Stimulated activated CD4-positive, alpha-beta T cell treated with anti-CD3 and anti-CD28 coated beads, Interleukin-15, amount 100 ng/mL, for 24 hours (primary cell): ENCODE results near the gene SLAMF9.

Experiments
- DNase-seq: peaks from one replicate; pipeline ENCODE4 v3.0.0-alpha.2; 2020

SLAMF9 gene

DNA sequence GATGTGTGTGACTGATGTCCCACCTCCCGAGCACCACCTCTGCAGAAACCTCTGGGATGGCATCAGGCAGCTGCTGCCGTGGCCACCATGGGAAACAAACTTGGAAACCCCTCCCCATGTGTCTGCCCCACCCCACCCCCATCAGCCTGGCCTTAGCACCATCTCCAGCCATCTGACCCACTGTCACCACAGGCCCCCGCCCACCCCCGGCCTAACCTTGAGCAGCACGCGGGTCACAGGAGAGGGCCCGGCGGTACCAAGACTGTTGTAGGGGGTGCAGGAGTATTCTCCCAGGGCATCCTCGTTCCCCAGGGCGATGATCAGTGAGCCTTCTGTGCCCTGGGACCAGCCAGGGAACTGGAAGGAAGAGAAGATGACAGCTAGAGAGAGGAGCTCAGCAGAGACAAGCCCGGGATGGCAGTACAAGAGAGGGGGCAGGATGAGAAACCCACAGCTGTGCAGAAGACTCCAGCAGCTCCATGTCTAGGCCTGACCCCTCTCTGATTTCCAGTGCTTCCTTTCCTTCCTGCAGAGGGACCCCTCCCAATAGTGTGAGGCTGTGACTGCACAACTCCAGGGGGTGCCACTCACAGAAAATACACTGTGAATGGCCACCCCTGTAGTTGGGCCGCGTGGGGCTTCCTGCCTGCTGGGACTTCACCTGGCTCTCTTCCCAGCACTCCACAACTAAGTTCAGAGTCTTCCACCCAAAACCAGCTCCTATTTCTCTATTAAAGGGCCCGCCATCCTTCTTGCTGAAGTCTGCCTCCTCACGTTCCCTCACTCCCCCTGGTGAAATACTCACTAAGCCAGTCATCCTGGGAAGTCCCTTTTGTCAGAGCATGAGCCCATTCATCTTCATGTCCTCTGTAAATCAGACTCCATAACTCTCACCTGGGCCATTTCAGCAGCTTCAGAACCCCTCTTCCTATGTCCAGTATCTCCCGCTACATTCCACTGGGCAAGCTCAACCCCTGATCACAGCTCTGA is 21.4 kb downstream of the SLAMF9 start:
- DNase-seq, result no peak

DNA sequence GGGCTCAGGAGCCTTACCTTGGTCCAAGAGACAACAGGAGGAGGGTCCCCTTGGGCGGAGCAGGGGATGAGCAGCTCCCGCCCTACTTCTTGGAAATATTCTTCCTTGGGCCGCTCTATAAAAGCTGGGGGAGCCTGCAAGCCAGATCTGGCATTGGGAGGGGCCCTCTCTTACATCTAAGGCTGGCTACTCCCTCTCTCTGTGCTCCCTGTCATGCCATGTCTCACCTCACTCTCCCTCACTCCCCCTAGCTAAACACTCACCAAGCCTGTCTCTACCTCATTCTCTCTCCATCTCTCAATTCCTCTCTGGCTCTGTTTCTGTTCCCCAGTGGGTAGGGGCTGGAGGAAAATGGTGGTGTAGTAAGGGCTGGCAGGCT is 22.3 kb downstream of the SLAMF9 start:
- DNase-seq, result no peak

- no peak for DNase-seq
These were observed 22.8 kb downstream of the SLAMF9 start for GRCh38 chr1:159931101-159931794.

DNA sequence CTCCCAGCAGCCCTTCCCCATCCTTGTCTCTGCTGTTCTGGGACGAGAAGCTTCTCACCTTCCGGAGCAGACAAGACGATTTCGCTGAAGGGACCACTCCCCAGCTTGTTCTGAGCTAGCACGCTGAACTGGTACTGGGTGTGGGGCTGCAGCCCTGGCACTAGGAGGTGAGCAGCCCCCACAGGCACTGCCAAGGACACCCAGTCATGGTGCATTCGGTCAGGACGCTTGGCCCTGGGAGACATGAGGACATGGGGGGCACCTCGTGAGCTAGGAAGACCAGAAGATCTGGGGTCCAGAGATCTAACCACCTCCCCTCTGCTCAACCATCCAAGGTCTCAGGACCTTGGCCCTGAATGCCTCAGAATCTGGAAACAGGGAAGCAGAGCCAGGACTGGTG is 23.4 kb downstream of the SLAMF9 start:
- no peak for DNase-seq

- DNase-seq, result no peak
These were observed 23.8 kb downstream of the SLAMF9 start for GRCh38 chr1:159930216-159930615.

- DNase-seq, result no peak
These were observed 24.6 kb downstream of the SLAMF9 start for GRCh38 chr1:159929155-159930051.

GRCh38 chr1:159928491-159929050 is 25.5 kb downstream of the SLAMF9 start:
- no peak for DNase-seq

- DNase-seq, result no peak
These were observed 26.1 kb downstream of the SLAMF9 start for GRCh38 chr1:159927849-159928431.

DNA sequence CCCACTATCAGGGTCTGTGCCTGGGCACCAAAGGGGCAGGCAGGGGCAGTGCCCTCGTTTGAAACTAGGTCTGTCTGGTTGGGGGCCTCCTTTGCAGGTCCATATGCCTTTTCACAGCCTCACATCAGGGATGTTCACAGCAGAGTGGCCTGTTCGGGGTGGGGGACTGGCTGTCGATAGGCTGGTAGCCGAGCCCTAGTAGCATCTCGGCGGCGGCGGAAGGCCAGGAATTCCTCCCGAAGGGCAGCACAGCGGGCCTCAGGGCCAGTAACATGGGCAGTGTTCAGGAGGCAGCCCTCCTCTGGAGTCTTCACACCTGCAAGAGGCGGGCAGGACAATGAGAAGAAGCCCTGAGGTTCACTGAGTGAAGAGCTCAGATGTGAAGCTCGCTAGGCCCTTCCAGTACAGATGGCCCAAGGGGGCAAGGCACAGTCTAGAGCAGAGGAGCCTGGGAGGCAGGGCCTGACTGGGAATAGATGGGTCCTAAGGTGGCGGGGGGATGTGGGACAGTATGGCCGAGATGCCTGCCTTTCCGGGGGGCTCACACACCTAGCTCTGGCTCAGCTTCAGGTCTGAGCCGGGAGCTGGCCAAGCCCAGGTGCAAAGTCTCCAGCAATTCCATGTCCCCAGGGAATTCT is 26.7 kb downstream of the SLAMF9 start:
- no peak for DNase-seq

- DNase-seq, result peak; percentile 54
These were observed 28.3 kb downstream of the SLAMF9 start for GRCh38 chr1:159925719-159926078.

DNA sequence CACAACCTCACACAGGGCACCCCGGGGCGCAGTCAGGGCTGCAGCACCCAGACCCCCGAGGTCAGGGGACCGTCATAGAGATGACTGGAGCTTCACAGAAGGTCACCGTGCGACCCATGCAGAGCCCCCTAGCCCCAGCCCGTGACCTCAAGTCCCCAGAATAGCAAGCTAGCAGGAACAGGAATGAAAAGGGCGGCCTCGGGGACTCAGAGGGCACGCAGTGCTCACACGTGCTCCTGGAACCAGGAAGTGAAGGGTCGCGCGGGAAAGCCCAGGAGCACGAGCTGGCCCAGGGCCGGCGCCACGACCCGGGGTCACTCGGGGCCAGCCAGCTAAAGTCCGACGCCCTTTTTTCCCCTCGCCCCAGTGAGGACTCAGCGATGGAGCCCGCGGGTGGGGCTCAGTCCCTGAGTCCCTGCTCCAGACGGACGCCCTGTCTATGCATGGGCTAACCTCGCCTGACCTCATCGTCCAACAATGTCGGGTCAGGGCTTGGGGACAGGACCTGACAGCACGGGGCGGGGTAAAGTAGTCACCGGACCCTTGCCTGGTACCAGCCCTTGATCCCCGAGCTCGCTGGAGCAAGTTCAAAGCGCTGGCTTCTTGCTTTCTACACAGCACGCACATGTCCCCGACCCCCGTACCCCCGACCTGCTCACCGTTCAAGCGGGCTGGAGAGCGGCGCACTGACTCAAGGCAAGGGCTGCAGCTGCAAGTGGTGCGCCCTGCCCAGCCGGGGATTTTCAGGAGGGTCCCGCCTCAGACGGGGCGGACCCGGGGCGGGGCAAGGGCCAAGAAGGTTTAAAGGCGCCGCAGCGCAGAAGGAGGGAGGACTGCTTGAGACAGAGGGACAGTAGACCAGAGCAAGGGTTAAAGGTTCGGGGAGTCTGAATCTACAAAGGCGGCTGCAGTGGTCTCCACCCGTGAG is 29.0 kb downstream of the SLAMF9 start, which contains the start of gene TAGLN2:
Gene TAGLN2 (minus strand): TSS at position 717 of the 928 bp plus-strand sequence. CDS start 4,998 bp downstream, outside the sequence.
- peak; percentile 95 for DNase-seq

GRCh38 chr1:159924025-159924790 is 29.8 kb downstream of the SLAMF9 start:
- DNase-seq, result peak; percentile 74

GRCh38 chr1:159923203-159924024 is 30.6 kb downstream of the SLAMF9 start:
- peak; percentile 79 for DNase-seq

DNA sequence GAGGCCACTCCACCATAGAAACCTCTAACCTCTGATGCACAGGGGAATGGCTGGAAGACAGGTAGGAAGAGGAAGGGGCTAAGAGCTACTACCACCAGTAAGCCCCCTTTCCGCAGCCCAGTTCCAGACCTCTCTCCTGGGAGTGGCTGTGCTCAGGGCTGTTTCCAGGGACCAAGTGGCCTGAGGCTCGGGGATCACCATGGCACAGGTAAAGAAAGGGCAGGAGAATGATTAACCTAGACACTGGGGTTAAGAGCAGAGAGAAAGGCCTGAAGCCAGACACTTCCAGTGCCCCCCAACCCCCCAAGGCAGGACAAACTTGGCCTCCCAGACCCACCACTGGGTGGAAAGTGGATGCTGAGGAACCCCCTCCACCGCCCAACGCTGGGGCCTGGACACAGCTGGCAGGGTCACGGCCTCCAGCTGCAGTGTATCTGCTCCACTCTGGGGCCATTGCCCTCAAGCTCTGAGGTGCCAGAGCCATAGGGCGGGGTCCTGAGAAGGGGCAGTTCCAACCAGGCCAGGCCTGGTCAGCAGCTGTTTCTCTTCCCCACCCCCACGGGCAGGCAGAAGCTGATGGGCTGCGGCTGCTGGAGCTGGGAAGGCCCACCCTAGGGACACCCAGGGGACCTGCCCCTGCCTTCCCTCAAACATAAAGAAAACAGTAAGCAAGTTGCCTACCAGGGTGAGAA is 31.4 kb downstream of the SLAMF9 start:
- DNase-seq, result no peak

- no peak for DNase-seq
These were observed 32.1 kb downstream of the SLAMF9 start for GRCh38 chr1:159921700-159922504.

- no peak for DNase-seq
These were observed 32.8 kb downstream of the SLAMF9 start for GRCh38 chr1:159921251-159921650.

- no peak for DNase-seq
These were observed 33.4 kb downstream of the SLAMF9 start for GRCh38 chr1:159920651-159921050.
